OCI-LY7 (cell line): ENCODE measurements around the gene KNCN. TPM values are rescaled to one million over a fixed set of nuclear protein-coding genes. Genes with fewer than 3 reads are reported as not detected.

Source experiments
- BruUV-seq: library from RNA; stranded (reverse); fragments of 400-500 nt; replicated peaks from 2 replicates; lab custom pipeline; 2021; lab: Mats Ljungman, UMichigan
- CTCF ChIA-PET: fragments of 300-600 bp; sonication (Branson Sonifier 250); formaldehyde crosslinking; loops from one replicate; lab custom pipeline; 2022; ENCODE audit warnings: antibody characterized with exemption; ENCODE audit not compliant: unreplicated experiment; lab: Charles Lee
- POLR2A ChIA-PET: fragments of 300-600 bp; sonication (Branson Sonifier 250); formaldehyde crosslinking; loops from one replicate; lab custom pipeline; 2022; ENCODE audit warnings: antibody characterized with exemption; lab: Charles Lee
- DNase-seq: peaks from one replicate; pipeline ENCODE4 v3.0.0-alpha.2; 2015; ENCODE audit warnings: low spot score
- H2AFZ ChIP-seq: fragments of 200-600 bp; sonication (generic), shearing (Covaris generic); 2 replicates; pipeline ENCODE4 v1.6.1; 2014; ENCODE audit warnings: mild to moderate bottlenecking, antibody characterized with exemption, low read length, moderate library complexity
- H3K27ac ChIP-seq: fragments of 200-600 bp; sonication (generic); 2 replicates; pipeline ENCODE4 v1.5.1; 2014; ENCODE audit warnings: mixed run types, low read depth, mild to moderate bottlenecking, moderate library complexity, low read length, inconsistent platforms; ENCODE audit not compliant: poor library complexity, severe bottlenecking
- H3K36me3 ChIP-seq: fragments of 200-600 bp; sonication (generic); 2 replicates; pipeline ENCODE4 v1.6.1; 2014; ENCODE audit warnings: mild to moderate bottlenecking, antibody characterized with exemption, low read length, moderate library complexity, mixed read lengths; ENCODE audit not compliant: insufficient read depth
- H3K4me1 ChIP-seq: fragments of 200-600 bp; sonication (generic); 2 replicates; pipeline ENCODE4 v1.5.1; 2014; ENCODE audit warnings: mild to moderate bottlenecking, low read length; ENCODE audit not compliant: insufficient read depth, poor library complexity, severe bottlenecking
- H3K4me2 ChIP-seq: fragments of 200-600 bp; sonication (generic); 2 replicates; pipeline ENCODE4 v1.6.1; 2014; ENCODE audit warnings: mild to moderate bottlenecking, low read length
- H3K4me3 ChIP-seq: fragments of 200-600 bp; sonication (generic); 2 replicates; pipeline ENCODE4 v1.5.1; 2014; ENCODE audit warnings: mild to moderate bottlenecking, low read depth, low read length; ENCODE audit not compliant: poor library complexity, severe bottlenecking
- H3K79me2 ChIP-seq: fragments of 200-600 bp; sonication (generic); 2 replicates; pipeline ENCODE4 v1.6.1; 2016; ENCODE audit warnings: low read depth, mild to moderate bottlenecking, low read length, moderate library complexity, mixed read lengths; ENCODE audit not compliant: insufficient read depth
- H3K9me2 ChIP-seq: fragments of 200-600 bp; sonication (generic); 2 replicates; pipeline ENCODE4 v1.6.1; 2016; ENCODE audit warnings: mild to moderate bottlenecking, low read length, mixed read lengths; ENCODE audit not compliant: insufficient read depth
- H3K9me3 ChIP-seq: fragments of 200-600 bp; sonication (generic); 2 replicates; pipeline ENCODE4 v1.6.1; 2014; ENCODE audit warnings: mild to moderate bottlenecking, mixed run types, low read length, mixed read lengths
- H4K20me1 ChIP-seq: fragments of 200-600 bp; sonication (generic); 2 replicates; pipeline ENCODE4 v1.6.1; 2014; ENCODE audit warnings: mild to moderate bottlenecking, antibody characterized with exemption, low read length, moderate library complexity, mixed read lengths; ENCODE audit not compliant: insufficient read depth
- CTCF ChIP-seq: fragments of 200-600 bp; sonication (generic); conservative IDR thresholded peaks from 2 replicates; pipeline ENCODE4 v1.5.1; 2014; ENCODE audit warnings: mild to moderate bottlenecking, antibody characterized with exemption, low read length, moderate library complexity, mixed read lengths
- EZH2phosphoT487 ChIP-seq: fragments of 200-600 bp; sonication (generic); IDR thresholded peaks from 2 replicates; pipeline ENCODE4 v1.6.1; 2018; ENCODE audit warnings: low read depth, borderline replicate concordance, mild to moderate bottlenecking, mixed run types, antibody characterized with exemption, low read length, moderate library complexity, mixed read lengths
- intact Hi-C: fragments of 100-400 bp; cut with micrococcal nuclease; formaldehyde crosslinking; loops from one replicate; pipeline ENCODE4 v1.10.0; 2022; ENCODE audit not compliant: unreplicated experiment
- total RNA-seq, 2 experiments: library from RNA; depleted of rRNA in 1 of 2; stranded (reverse); fragments of >200 nt in 1 of 2; shearing (Covaris generic) in 1 of 2; gene quantifications; 2 replicates each; pipeline ENCODE4 v1.2.3, GENCODE V29; 2014 to 2022

The KNCN gene
- total RNA-seq, 2 experiments from 2014 or later, result not detected

GRCh38 chr1:46554236-46554596, 2.8 kb upstream of the KNCN start:
- POLR2A ChIA-PET, result no interaction called here
- intact Hi-C loops, result loop anchor here (10.0 kb wide), 1 partner anchor 171 kb away; no protein-coding TSS in a partner anchor
- TF ChIP-seq EZH2phosphoT487 (no peak), CTCF (no peak)
- no peaks in the 10 kb centered on the region for H3K9me2 ChIP-seq
- no peak for DNase-seq
- no peaks in the 10 kb centered on the region for H3K9me3 ChIP-seq
- no peak overlapping the region for H3K4me3 ChIP-seq
- no peak overlapping the region for H2AFZ ChIP-seq
- H3K4me1 ChIP-seq, result no peaks in the 10 kb centered on the region
- H4K20me1 ChIP-seq, result no peaks in the 10 kb centered on the region
- no peak overlapping the region for H3K27ac ChIP-seq
- BruUV-seq, result no TSS peak
- H3K79me2 ChIP-seq, result no peaks in the 10 kb centered on the region
- H3K36me3 ChIP-seq, result no peaks in the 10 kb centered on the region
- H3K4me2 ChIP-seq, result no peak overlapping the region
- CTCF ChIA-PET, result no interaction called here

- H4K20me1 ChIP-seq, result no peaks in the 10 kb centered on the region
- H3K4me2 ChIP-seq, result no peak overlapping the region
- TF ChIP-seq EZH2phosphoT487 (no peak), CTCF (peak; percentile 27; the same call in 1 of the 2 replicates)
- no peak overlapping the region for H2AFZ ChIP-seq
- no peaks in the 10 kb centered on the region for H3K36me3 ChIP-seq
- intact Hi-C loops, result loop anchor here (10.0 kb wide), 1 partner anchor 171 kb away; no protein-coding TSS in a partner anchor
- no peaks in the 10 kb centered on the region for H3K4me1 ChIP-seq
- no TSS peak for BruUV-seq
- no peaks in the 10 kb centered on the region for H3K9me3 ChIP-seq
- DNase-seq, result no peak
- ChIA-PET CTCF (no interaction called here), POLR2A (no interaction called here)
- no peak overlapping the region for H3K4me3 ChIP-seq
- no peaks in the 10 kb centered on the region for H3K79me2 ChIP-seq
- H3K9me2 ChIP-seq, result no peaks in the 10 kb centered on the region
- H3K27ac ChIP-seq, result no peak overlapping the region
These were observed 2.1 kb upstream of the KNCN start for GRCh38 chr1:46553506-46553905.

- no peak overlapping the region for H3K27ac ChIP-seq
- H2AFZ ChIP-seq, result no peak overlapping the region
- CTCF ChIA-PET, result interaction anchor here (0.5 kb wide), 1 partner anchor 97 kb away, joined by 4 read pairs; no protein-coding TSS in a partner anchor
- no peaks in the 10 kb centered on the region for H3K9me3 ChIP-seq
- no peaks in the 10 kb centered on the region for H3K36me3 ChIP-seq
- no peaks in the 10 kb centered on the region for H3K9me2 ChIP-seq
- H3K4me1 ChIP-seq, result no peaks in the 10 kb centered on the region
- H3K4me3 ChIP-seq, result no peak overlapping the region
- POLR2A ChIA-PET, result no interaction called here
- no peaks in the 10 kb centered on the region for H3K79me2 ChIP-seq
- no TSS peak for BruUV-seq
- intact Hi-C loops, result loop anchor here (10.0 kb wide), 1 partner anchor 172 kb away; no protein-coding TSS in a partner anchor
- H4K20me1 ChIP-seq, result no peaks in the 10 kb centered on the region
- TF ChIP-seq CTCF (no peak), EZH2phosphoT487 (no peak)
- H3K4me2 ChIP-seq, result no peak overlapping the region
- DNase-seq, result no peak
These were observed 1.1 kb upstream of the KNCN start for GRCh38 chr1:46552357-46553237.
